Lung (tissue), 12 donors: Measurements from ENCODE around the gene EFS. TPM values are rescaled to one million over a fixed set of nuclear protein-coding genes. Genes with fewer than 3 reads are reported as not detected.
A peak's percentile ranks its signal among the peaks of the same experiment; 100 is the strongest.

ENCODE experiments used
- ATAC-seq: fragments of 200-7000 bp; cut with Tn5 transposase; one replicate; pipeline ENCODE4 v1.9.1; 2020; ENCODE audit warnings: moderate number of reproducible peaks; ENCODE audit not compliant: insufficient read depth, low FRiP score
- DNase-seq, 3 donors: peaks; one replicate each; pipeline ENCODE4 v3.0.0-alpha.2; 2013 to 2017
- H3K27ac ChIP-seq, 2 donors: one replicate each; pipeline ENCODE4 v1.5.1; 2013; ENCODE audit warnings: mild to moderate bottlenecking in 2 of 2, moderate library complexity in 2 of 2, control low read depth in 1 of 2, inconsistent platforms in 1 of 2, low read depth in 1 of 2, low read length in 1 of 2
- H3K27me3 ChIP-seq, 3 donors: one replicate each; pipeline ENCODE4 v1.5.1; 2013; ENCODE audit warnings: low read length in 2 of 3; ENCODE audit not compliant: control insufficient read depth in 3 of 3, insufficient read depth in 3 of 3
- H3K36me3 ChIP-seq, 4 donors: one replicate each; pipeline ENCODE4 v1.5.1; 2013; ENCODE audit warnings: low read length in 4 of 4, mild to moderate bottlenecking in 1 of 4, moderate library complexity in 1 of 4; ENCODE audit not compliant: control insufficient read depth in 4 of 4, insufficient read depth in 4 of 4
- H3K4me1 ChIP-seq, 5 donors: one replicate each; pipeline ENCODE4 v1.5.1; 2013; ENCODE audit warnings: low read length in 5 of 5, mild to moderate bottlenecking in 2 of 5, moderate library complexity in 1 of 5; ENCODE audit not compliant: control insufficient read depth in 5 of 5, insufficient read depth in 5 of 5
- H3K4me3 ChIP-seq: one replicate; pipeline ENCODE4 v1.5.1; 2013; ENCODE audit warnings: mild to moderate bottlenecking, control low read depth, moderate library complexity
- H3K9ac ChIP-seq, 2 donors: one replicate each; pipeline ENCODE4 v1.5.1; 2013; ENCODE audit warnings: low read length in 2 of 2, control low read depth in 1 of 2; ENCODE audit not compliant: insufficient read depth in 1 of 2
- H3K9me3 ChIP-seq, 4 donors: one replicate each; pipeline ENCODE4 v1.5.1; 2013; ENCODE audit warnings: low read length in 3 of 4, mild to moderate bottlenecking in 1 of 4, moderate library complexity in 1 of 4; ENCODE audit not compliant: control insufficient read depth in 4 of 4, insufficient read depth in 3 of 4
- WGBS, 2 donors: extraction: QIAGEN DNeasy Blood & Tissue Kit; methylation state at CpG; one replicate each; pipeline ENCODE4 v1.1.7; 2013; 5-methylcytosine and 5-hydroxymethylcytosine counted together
- polyA plus RNA-seq, 2 donors: library from polyadenylated mRNA; stranded (reverse); fragments of 200-250 nt; gene quantifications; one replicate each; pipeline ENCODE4 v1.2.1, GENCODE V29; 2013
- total RNA-seq, 2 donors: library from RNA; depleted of rRNA in 1 of 2; stranded (reverse); fragments of >200 nt in 1 of 2; gene quantifications; one replicate each; pipeline ENCODE4 v1.2.1, GENCODE V29; 2014 to 2021
- TF ChIP-seq, protein P1 (sequence below): IDR thresholded peaks from 2 replicates; pipeline ENCODE4 v1.5.1; 2012; ENCODE audit warnings: mild to moderate bottlenecking; ENCODE audit errors: control extremely low read depth, extremely low read depth
- donor health status: control.
- donor health status: control.
- donor health status: Bipolar disorder and iron deficiency.
- donor health status: healthy.
- donor health status: DM: yes; HTN: yes; CAD: no.

EFS gene
- total and polyA plus RNA-seq, 4 donors = 6.5 to 19.9 (median 12.7) TPM

DNA sequence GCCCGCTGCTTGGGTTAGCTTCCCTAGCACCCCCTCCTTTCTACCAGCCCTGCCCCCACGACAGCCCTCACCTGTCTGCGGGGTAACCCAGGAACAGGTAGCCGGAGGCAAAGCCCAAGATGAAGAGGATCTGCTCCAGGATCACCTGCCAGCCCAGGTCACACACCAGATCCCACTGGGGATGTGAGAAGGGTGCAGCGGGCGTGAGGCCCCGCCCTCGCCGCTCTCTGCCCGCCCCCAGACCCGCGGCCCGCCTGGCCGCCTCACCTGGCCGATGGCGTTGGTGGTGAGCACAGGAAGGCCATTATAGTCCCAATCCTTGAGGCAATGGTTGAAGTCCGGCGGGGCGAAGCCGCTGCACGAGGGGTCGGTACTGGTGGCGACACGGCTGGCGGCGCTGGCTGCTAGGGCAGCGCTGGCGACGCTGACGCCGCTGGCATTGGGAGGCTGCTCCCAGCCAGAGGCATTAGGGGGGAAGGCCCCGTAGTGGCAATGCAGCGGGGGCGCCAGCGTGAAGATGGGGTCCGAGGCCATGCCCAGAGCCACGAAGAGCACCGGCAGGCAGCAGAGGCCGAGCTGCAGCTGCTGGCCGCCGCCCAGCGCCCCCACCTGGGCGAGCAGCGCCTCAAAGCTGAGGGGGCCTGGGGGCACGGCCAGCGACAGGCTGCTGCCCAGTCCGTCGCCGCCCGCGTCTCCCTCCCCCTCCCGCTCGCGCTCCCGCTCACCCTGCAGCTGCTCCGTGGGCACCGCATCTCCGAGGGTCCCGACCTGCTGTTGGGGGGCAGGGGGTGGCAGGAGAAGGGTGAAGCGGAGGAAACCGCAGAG is 13.1 kb downstream of the EFS start:
- TF ChIP-seq, protein P1, sequence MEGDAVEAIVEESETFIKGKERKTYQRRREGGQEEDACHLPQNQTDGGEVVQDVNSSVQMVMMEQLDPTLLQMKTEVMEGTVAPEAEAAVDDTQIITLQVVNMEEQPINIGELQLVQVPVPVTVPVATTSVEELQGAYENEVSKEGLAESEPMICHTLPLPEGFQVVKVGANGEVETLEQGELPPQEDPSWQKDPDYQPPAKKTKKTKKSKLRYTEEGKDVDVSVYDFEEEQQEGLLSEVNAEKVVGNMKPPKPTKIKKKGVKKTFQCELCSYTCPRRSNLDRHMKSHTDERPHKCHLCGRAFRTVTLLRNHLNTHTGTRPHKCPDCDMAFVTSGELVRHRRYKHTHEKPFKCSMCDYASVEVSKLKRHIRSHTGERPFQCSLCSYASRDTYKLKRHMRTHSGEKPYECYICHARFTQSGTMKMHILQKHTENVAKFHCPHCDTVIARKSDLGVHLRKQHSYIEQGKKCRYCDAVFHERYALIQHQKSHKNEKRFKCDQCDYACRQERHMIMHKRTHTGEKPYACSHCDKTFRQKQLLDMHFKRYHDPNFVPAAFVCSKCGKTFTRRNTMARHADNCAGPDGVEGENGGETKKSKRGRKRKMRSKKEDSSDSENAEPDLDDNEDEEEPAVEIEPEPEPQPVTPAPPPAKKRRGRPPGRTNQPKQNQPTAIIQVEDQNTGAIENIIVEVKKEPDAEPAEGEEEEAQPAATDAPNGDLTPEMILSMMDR = no peak
- Histone ChIP-seq H3K27ac (no peak overlapping the region), H3K4me3 (peak overlapping the region; percentile 64), H3K36me3 (peaks cover 0 to 13% (median under 1%) of the 10 kb centered on the region in 4 donors), H3K9ac (no peak overlapping the region), H3K4me1 (peaks cover 0 to 10% (median 6%) of the 10 kb centered on the region in 5 donors), H3K9me3 (no peaks in the 10 kb centered on the region), H3K27me3 (no peaks in the 10 kb centered on the region)
- ATAC-seq = no peak
- DNase-seq = no peak
- 13 to 15% methylated on average over 55 to 61 of the region's 61 CpGs for WGBS, 2 donors

DNA sequence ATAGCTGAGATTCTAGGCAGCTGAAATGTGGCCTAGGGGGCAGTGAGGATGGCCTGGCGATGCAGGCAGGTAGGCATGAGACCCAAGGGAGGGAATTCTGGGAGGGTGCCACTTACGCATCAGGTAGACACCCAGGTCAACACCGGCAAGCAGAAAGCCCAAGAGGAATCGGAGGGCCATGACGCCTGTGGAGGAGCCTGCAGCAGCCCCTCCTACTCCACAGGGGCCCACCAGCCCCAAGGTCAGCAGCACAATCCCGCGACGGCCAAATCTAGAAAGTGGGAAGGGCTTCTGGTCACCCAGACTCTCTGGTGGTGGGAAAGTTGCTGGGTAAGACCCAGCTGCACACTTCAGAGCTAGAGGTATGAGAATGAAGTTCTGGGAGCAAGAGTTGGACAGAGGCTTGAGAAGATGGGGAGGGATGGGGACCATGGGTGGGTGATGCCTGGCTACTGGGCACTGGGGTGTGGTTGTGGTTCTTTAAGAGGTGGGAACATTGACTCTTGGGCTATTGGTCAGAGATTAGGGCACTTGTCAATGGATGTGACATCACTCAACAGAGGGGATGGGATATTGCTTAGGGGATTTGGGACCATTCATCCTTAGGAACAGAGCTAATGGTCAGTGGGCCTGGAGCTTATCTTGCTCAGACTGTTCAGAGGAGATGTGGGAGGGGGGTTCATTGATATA is 15.7 kb downstream of the EFS start:
- DNase-seq (no peak), ATAC-seq (no peak)
- H3K27me3 ChIP-seq = no peaks in the 10 kb centered on the region
- H3K36me3 ChIP-seq = peaks cover 0 to 4% (median under 1%) of the 10 kb centered on the region in 4 donors
- peaks cover 0 to 10% (median 6%) of the 10 kb centered on the region in 5 donors for H3K4me1 ChIP-seq
- no peaks in the 10 kb centered on the region for H3K9me3 ChIP-seq
- H3K9ac ChIP-seq = no peak overlapping the region
- WGBS, 2 donors = 91 to 96% methylated on average over 8 of the region's 8 CpGs
- H3K27ac ChIP-seq = no peak overlapping the region
- H3K4me3 ChIP-seq = no peak overlapping the region
- TF ChIP-seq, protein P1 = no peak

DNA sequence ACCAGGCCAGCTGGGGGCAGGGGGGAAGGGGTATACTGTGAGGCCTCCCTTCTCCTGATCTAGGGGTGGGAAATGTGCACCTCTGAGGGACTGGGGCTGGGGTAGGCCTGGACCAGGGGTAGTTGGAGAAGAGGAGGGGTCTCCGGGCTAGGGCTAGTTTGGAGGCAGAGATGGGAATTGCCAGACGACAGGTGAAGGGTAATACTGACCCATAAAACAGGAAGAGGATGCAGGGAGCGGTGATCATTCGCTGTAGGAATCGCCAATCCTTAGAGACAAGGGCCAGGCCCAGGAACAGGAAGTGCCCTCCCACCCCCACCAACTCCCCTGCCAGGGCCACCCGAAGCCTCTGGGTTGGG is 16.7 kb downstream of the EFS start:
- WGBS, 2 donors = 86 to 92% methylated on average over 6 of the region's 6 CpGs
- no peak for DNase-seq
- Histone ChIP-seq H3K27me3 (no peaks in the 10 kb centered on the region), H3K9ac (no peak overlapping the region), H3K4me1 (peaks cover 0 to 10% (median 6%) of the 10 kb centered on the region in 5 donors), H3K27ac (no peak overlapping the region), H3K36me3 (peaks cover 0 to 4% (median under 1%) of the 10 kb centered on the region in 4 donors), H3K4me3 (no peak overlapping the region), H3K9me3 (no peaks in the 10 kb centered on the region)
- no peak for ATAC-seq
- TF ChIP-seq, protein P1 = no peak
